Measurements from ENCODE around the gene OTUD5. TPM values are rescaled to one million over a fixed set of nuclear protein-coding genes. Genes with fewer than 3 reads are reported as not detected.

OTUD5 gene
- total and polyA plus RNA-seq, 2 of the 13 experiments (the other 11 are each of a cell fraction or from before 2014, with no cell fraction given): 18.4 to 42.2 TPM

GRCh38 chrX:48918643-48919340 lies 38.6 kb downstream of the OTUD5 start, which contains the start of gene PIM2 (continued):
- peak; percentile 67 for TF ChIP-seq USF2 (IDR thresholded peaks at IDR 0.05; ENCODE audit: low read depth, low read length)
- peak; percentile 69; the same call in 1 of the 2 replicates for TF ChIP-seq USF2 (CRISPR knock-in tag; IDR thresholded peaks at IDR 0.05; ENCODE audit: borderline replicate concordance)
- no peak for TF ChIP-seq ZNF235 (CRISPR knock-in tag; IDR thresholded peaks at IDR 0.05; ENCODE audit: borderline replicate concordance)
- TF ChIP-seq MIER3 (CRISPR knock-in tag; IDR thresholded peaks at IDR 0.05; ENCODE audit: borderline replicate concordance): no peak
- TF ChIP-seq ELF3 (CRISPR knock-in tag; IDR thresholded peaks at IDR 0.05): peak; percentile 18; the same call in 1 of the 2 replicates
- peak; percentile 35 for TF ChIP-seq ZNF883 (CRISPR knock-in tag; IDR thresholded peaks at IDR 0.05; ENCODE audit: not compliant biosample characterization)
- TF ChIP-seq IKZF5 (CRISPR knock-in tag; IDR thresholded peaks at IDR 0.05): peak; percentile 36; the same call in 1 of the 2 replicates
- TF ChIP-seq ZBTB7B (CRISPR knock-in tag; IDR thresholded peaks at IDR 0.05): 0 out of 2 replicates have a peak, but pooled peaks have one; percentile 64
- no peak for TF ChIP-seq ZMYM2 (CRISPR knock-in tag; IDR thresholded peaks at IDR 0.05)
- peak in 1 of 2 experiments; percentile 42; a peak in 1 of 4 replicates for TF ChIP-seq REST (IDR thresholded peaks at IDR 0.05; ENCODE audit: borderline replicate concordance in 1 of 2, low read depth in 1 of 2, low read length in 2 of 2)
- TF ChIP-seq HMGXB4 (CRISPR knock-in tag; IDR thresholded peaks at IDR 0.05; ENCODE audit: borderline replicate concordance in 1 of 2, low read depth in 1 of 2): 0 out of 4 replicates have a peak, but pooled peaks of 1 of the 2 experiments have one; percentile 29
- TF ChIP-seq MED1 (CRISPR knock-in tag; IDR thresholded peaks at IDR 0.05): peak; percentile 30; the same call in 1 of the 2 replicates
- peak; percentile 26; the same call in 1 of the 2 replicates for TF ChIP-seq ZFP91 (CRISPR knock-in tag; IDR thresholded peaks at IDR 0.05; ENCODE audit: borderline replicate concordance)
- TF ChIP-seq HNRNPLL (IDR thresholded peaks at IDR 0.05; ENCODE audit: low read depth, low read length, poor library complexity, severe bottlenecking): peak; percentile 83
- 0 out of 2 replicates have a peak, but pooled peaks have one; percentile 37 for TF ChIP-seq ZNF430 (CRISPR knock-in tag; IDR thresholded peaks at IDR 0.05)
- no peak for TF ChIP-seq JUND (CRISPR knock-in tag; IDR thresholded peaks at IDR 0.05)
